Neural cell (in vitro differentiated cells): Measurements from ENCODE around the gene RASAL2.

Source experiments
- CTCF ChIP-seq: fragments of 450-650 bp; IDR thresholded peaks from 2 replicates; pipeline ENCODE4 v1.5.1; 2014; ENCODE audit warnings: antibody characterized with exemption, mild to moderate bottlenecking, moderate library complexity; ENCODE audit not compliant: poor library complexity, severe bottlenecking
- EZH2 ChIP-seq: fragments of 200-600, 300-800 bp; shearing (Covaris generic), sonication (generic); IDR thresholded peaks from 2 replicates; pipeline ENCODE4 v1.6.1; 2014; ENCODE audit warnings: antibody characterized with exemption, low read length, borderline replicate concordance, mild to moderate bottlenecking; ENCODE audit not compliant: insufficient read depth, poor library complexity, severe bottlenecking
- TF ChIP-seq, protein P1 (sequence below): IDR thresholded peaks from 2 replicates; pipeline ENCODE4 v1.6.1; 2012; ENCODE audit warnings: borderline replicate concordance

GRCh38 chr1:178330848-178331497, 237.1 kb downstream of the RASAL2 start:
- no peak for TF ChIP-seq EZH2
- TF ChIP-seq, protein P1, sequence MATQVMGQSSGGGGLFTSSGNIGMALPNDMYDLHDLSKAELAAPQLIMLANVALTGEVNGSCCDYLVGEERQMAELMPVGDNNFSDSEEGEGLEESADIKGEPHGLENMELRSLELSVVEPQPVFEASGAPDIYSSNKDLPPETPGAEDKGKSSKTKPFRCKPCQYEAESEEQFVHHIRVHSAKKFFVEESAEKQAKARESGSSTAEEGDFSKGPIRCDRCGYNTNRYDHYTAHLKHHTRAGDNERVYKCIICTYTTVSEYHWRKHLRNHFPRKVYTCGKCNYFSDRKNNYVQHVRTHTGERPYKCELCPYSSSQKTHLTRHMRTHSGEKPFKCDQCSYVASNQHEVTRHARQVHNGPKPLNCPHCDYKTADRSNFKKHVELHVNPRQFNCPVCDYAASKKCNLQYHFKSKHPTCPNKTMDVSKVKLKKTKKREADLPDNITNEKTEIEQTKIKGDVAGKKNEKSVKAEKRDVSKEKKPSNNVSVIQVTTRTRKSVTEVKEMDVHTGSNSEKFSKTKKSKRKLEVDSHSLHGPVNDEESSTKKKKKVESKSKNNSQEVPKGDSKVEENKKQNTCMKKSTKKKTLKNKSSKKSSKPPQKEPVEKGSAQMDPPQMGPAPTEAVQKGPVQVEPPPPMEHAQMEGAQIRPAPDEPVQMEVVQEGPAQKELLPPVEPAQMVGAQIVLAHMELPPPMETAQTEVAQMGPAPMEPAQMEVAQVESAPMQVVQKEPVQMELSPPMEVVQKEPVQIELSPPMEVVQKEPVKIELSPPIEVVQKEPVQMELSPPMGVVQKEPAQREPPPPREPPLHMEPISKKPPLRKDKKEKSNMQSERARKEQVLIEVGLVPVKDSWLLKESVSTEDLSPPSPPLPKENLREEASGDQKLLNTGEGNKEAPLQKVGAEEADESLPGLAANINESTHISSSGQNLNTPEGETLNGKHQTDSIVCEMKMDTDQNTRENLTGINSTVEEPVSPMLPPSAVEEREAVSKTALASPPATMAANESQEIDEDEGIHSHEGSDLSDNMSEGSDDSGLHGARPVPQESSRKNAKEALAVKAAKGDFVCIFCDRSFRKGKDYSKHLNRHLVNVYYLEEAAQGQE, result no peak
- TF ChIP-seq CTCF, result no peak
